Left ventricle myocardium inferior (tissue), 1 donor: ENCODE data around the gene AP2B1. TPM values are rescaled to one million over a fixed set of nuclear protein-coding genes. Genes with fewer than 3 reads are reported as not detected.

Experiments used
- DNase-seq: peaks from one replicate; pipeline ENCODE4 v3.0.0-alpha.2; 2020
- H3K27ac ChIP-seq: fragments of 200-600 bp; replicated peaks from 2 replicates; pipeline ENCODE4 v1.8.0; 2021
- H3K27me3 ChIP-seq: fragments of 200-600 bp; 2 replicates; pipeline ENCODE4 v1.8.0; 2021; ENCODE audit warnings: low read depth
- H3K36me3 ChIP-seq: fragments of 200-600 bp; 2 replicates; pipeline ENCODE4 v1.8.0; 2021
- H3K4me1 ChIP-seq: fragments of 200-600 bp; 2 replicates; pipeline ENCODE4 v1.8.0; 2021
- H3K4me3 ChIP-seq: fragments of 200-600 bp; 2 replicates; pipeline ENCODE4 v1.8.0; 2021; ENCODE audit warnings: mild to moderate bottlenecking, moderate library complexity
- H3K9me3 ChIP-seq: fragments of 200-600 bp; replicated peaks from 2 replicates; pipeline ENCODE4 v1.8.0; 2021
- CTCF ChIP-seq: fragments of 200-600 bp; IDR thresholded peaks from 2 replicates; pipeline ENCODE4 v1.8.0; 2021; ENCODE audit warnings: antibody characterized with exemption, mild to moderate bottlenecking, borderline replicate concordance
- intact Hi-C: fragments of 100-400 bp; cut with micrococcal nuclease; formaldehyde crosslinking; loops from one replicate; pipeline ENCODE4 v1.11.0; 2022
- long read RNA-seq: library from polyadenylated mRNA; unstranded; transcript quantifications from one replicate; pipeline ENCODE4 v2.0.0, GENCODE V29; 2021
- total RNA-seq: library from RNA; stranded (reverse); fragmentation: NEBNext Ultra II Directional; extraction: Animal tissue kit (Norgen Biotek cat#: 25700); gene quantifications from one replicate; pipeline ENCODE4 v1.2.1, GENCODE V29; 2021
- donor health status: DM: no; HTN: yes; CAD: no; lungs with severe emphysema.

Gene AP2B1
- 113 TPM for total RNA-seq
- long read RNA-seq, full-length matches to known transcripts: 104 of 130 reads
- long read RNA-seq, partial matches to known transcripts: 13 of 130 reads
- long read RNA-seq, other reads (novel, unspliced or antisense): 13 of 130 reads

GRCh38 chr17:35587074-35587961 lies at the start of gene AP2B1:
AP2B1 (plus strand) TSS chr17:35587322; CDS start chr17:35594031, 6,709 bp downstream.
- Histone ChIP-seq H3K27me3 (no peaks in the 10 kb centered on the region), H3K36me3 (no peaks in the 10 kb centered on the region), H3K27ac (peak within 1 kb of the TSS; percentile 91), H3K4me3 (peak within 1 kb of the TSS; percentile 86), H3K9me3 (no peaks in the 10 kb centered on the region), H3K4me1 (peaks cover 51% of the 10 kb centered on the region)
- TF ChIP-seq CTCF: no peak
- intact Hi-C loops: no loop called here
- peak; percentile 95 for DNase-seq

- DNase-seq: no peak
- Histone ChIP-seq H3K4me3 (no peak within 1 kb of the TSS), H3K9me3 (no peaks in the 10 kb centered on the region), H3K36me3 (no peaks in the 10 kb centered on the region), H3K4me1 (peaks cover 34% of the 10 kb centered on the region), H3K27me3 (no peaks in the 10 kb centered on the region), H3K27ac (peak within 1 kb of the TSS; percentile 68)
- intact Hi-C loops: loop anchor here (10.0 kb wide), 1 partner anchor 363 kb away; no protein-coding TSS in a partner anchor
- TF ChIP-seq CTCF: no peak
These were observed 49.5 kb upstream of the AP2B1 start, which contains the start of gene SLFN12L for GRCh38 chr17:35537601-35538141. SLFN12L (minus strand) TSS chr17:35537678; CDS start chr17:35522364, 15,314 bp downstream.

GRCh38 chr17:35539659-35540026 lies 47.5 kb upstream of the AP2B1 start:
- DNase-seq: no peak
- H3K36me3 ChIP-seq: no peaks in the 10 kb centered on the region
- H3K4me3 ChIP-seq: peak overlapping the region; percentile 2
- TF ChIP-seq CTCF: peak; percentile 8
- peak overlapping the region; percentile 82 for H3K27ac ChIP-seq
- intact Hi-C loops: loop anchor here (10.0 kb wide), 1 partner anchor 365 kb away; no protein-coding TSS in a partner anchor
- no peaks in the 10 kb centered on the region for H3K27me3 ChIP-seq
- peaks cover 34% of the 10 kb centered on the region for H3K4me1 ChIP-seq
- H3K9me3 ChIP-seq: no peaks in the 10 kb centered on the region

- intact Hi-C loops: no loop called here
- Histone ChIP-seq H3K36me3 (no peaks in the 10 kb centered on the region), H3K4me3 (peak overlapping the region; percentile 55), H3K9me3 (no peaks in the 10 kb centered on the region), H3K27me3 (no peaks in the 10 kb centered on the region), H3K27ac (peak overlapping the region; percentile 82), H3K4me1 (peaks cover 34% of the 10 kb centered on the region)
- DNase-seq: peak; percentile 31
- TF ChIP-seq CTCF: no peak
These were observed 46.3 kb upstream of the AP2B1 start for GRCh38 chr17:35540589-35541404.

- H3K4me1 ChIP-seq: peaks cover 34% of the 10 kb centered on the region
- peak overlapping the region; percentile 55 for H3K4me3 ChIP-seq
- TF ChIP-seq CTCF: no peak
- intact Hi-C loops: no loop called here
- H3K27ac ChIP-seq: peak overlapping the region; percentile 82
- H3K27me3 ChIP-seq: no peaks in the 10 kb centered on the region
- H3K36me3 ChIP-seq: no peaks in the 10 kb centered on the region
- H3K9me3 ChIP-seq: no peaks in the 10 kb centered on the region
- no peak for DNase-seq
These were observed 45.7 kb upstream of the AP2B1 start for GRCh38 chr17:35541434-35541833.
